Measurements from ENCODE around the gene FASN. TPM values are rescaled to one million over a fixed set of nuclear protein-coding genes. Genes with fewer than 3 reads are reported as not detected.
A peak's percentile ranks its signal among the peaks of the same experiment; 100 is the strongest.

Gene FASN
- total and polyA plus RNA-seq, 2 of the 13 experiments (the other 11 are each of a cell fraction or from before 2014, with no cell fraction given): 51.7 to 101 TPM

GRCh38 chr17:82077617-82078358 is 20.2 kb downstream of the FASN start (continued):
- TF ChIP-seq RBM39 (IDR thresholded peaks at IDR 0.05; ENCODE audit: low read depth, low read length, poor library complexity, severe bottlenecking) (peak; percentile 59), GZF1 (CRISPR knock-in tag; IDR thresholded peaks at IDR 0.05) (peak; percentile 27; the same call in 1 of the 2 replicates), ZNF652 (CRISPR knock-in tag; IDR thresholded peaks at IDR 0.05; ENCODE audit: borderline replicate concordance, low read depth) (no peak), ZFP91 (CRISPR knock-in tag; IDR thresholded peaks at IDR 0.05; ENCODE audit: borderline replicate concordance) (peak; percentile 12; the same call in 1 of the 2 replicates), RELA (CRISPR knock-in tag; IDR thresholded peaks at IDR 0.05) (no peak), ZNF747 (CRISPR knock-in tag; IDR thresholded peaks at IDR 0.05; ENCODE audit: borderline replicate concordance) (no peak), THAP7 (CRISPR knock-in tag; IDR thresholded peaks at IDR 0.05) (no peak), PRDM15 (CRISPR knock-in tag; IDR thresholded peaks at IDR 0.05) (peak; percentile 75), CSRNP1 (CRISPR knock-in tag; IDR thresholded peaks at IDR 0.05) (0 out of 2 replicates have a peak, but pooled peaks have one; percentile 34), ARID5B (CRISPR knock-in tag; IDR thresholded peaks at IDR 0.05) (no peak), ATAD3A (CRISPR knock-in tag; IDR thresholded peaks at IDR 0.05) (no peak), ZZZ3 (CRISPR knock-in tag; IDR thresholded peaks at IDR 0.05; ENCODE audit: borderline replicate concordance) (no peak), SNAPC5 (CRISPR knock-in tag; IDR thresholded peaks at IDR 0.05; ENCODE audit: borderline replicate concordance) (no peak), ZNF724P (CRISPR knock-in tag; IDR thresholded peaks at IDR 0.05; ENCODE audit: borderline replicate concordance) (0 out of 2 replicates have a peak, but pooled peaks have one; percentile 9), ZSCAN12 (CRISPR knock-in tag; IDR thresholded peaks at IDR 0.05) (no peak), MEIS1 (CRISPR knock-in tag; IDR thresholded peaks at IDR 0.05; ENCODE audit: borderline replicate concordance) (no peak)

Data from HepG2 (cell line).